Retina (tissue), 1 donor: ENCODE results near the gene LCP1.

Experiments used
- DNase-seq: peaks from one replicate; pipeline ENCODE4 v3.0.0-alpha.2; 2016

The LCP1 gene

GRCh38 chr13:46126056-46126455, 55.9 kb downstream of the LCP1 start:
- DNase-seq: no peak

GRCh38 chr13:46124967-46125933, 56.7 kb downstream of the LCP1 start:
- DNase-seq: no peak

- DNase-seq: no peak
These were observed 57.4 kb downstream of the LCP1 start for GRCh38 chr13:46124531-46124966.

GRCh38 chr13:46122304-46122703, 59.7 kb downstream of the LCP1 start:
- DNase-seq: no peak

GRCh38 chr13:46121597-46122163, 60.3 kb downstream of the LCP1 start:
- no peak for DNase-seq

GRCh38 chr13:46121033-46121432, 60.9 kb downstream of the LCP1 start:
- DNase-seq: no peak

- DNase-seq: no peak
These were observed 61.9 kb downstream of the LCP1 start for GRCh38 chr13:46119883-46120614.

GRCh38 chr13:46116653-46117502, 65.1 kb downstream of the LCP1 start:
- DNase-seq: no peak

GRCh38 chr13:46114613-46115012, 67.4 kb downstream of the LCP1 start:
- DNase-seq: no peak

- no peak for DNase-seq
These were observed 68.4 kb downstream of the LCP1 start for GRCh38 chr13:46113596-46113995.

- DNase-seq: no peak
These were observed 70.8 kb downstream of the LCP1 start for GRCh38 chr13:46111151-46111550.

GRCh38 chr13:46109451-46109850, 72.5 kb downstream of the LCP1 start:
- DNase-seq: no peak

- DNase-seq: no peak
These were observed 75.1 kb downstream of the LCP1 start for GRCh38 chr13:46106839-46107371.

- DNase-seq: no peak
These were observed 77.1 kb downstream of the LCP1 start, which contains the start of gene CPB2 for GRCh38 chr13:46104868-46105267. TSS of gene CPB2 (minus strand) at chr13:46105033. CDS start at chr13:46105009, 24 bp downstream.

GRCh38 chr13:46103037-46103436, 78.9 kb downstream of the LCP1 start:
- DNase-seq: no peak

GRCh38 chr13:46102255-46102605, 79.7 kb downstream of the LCP1 start:
- no peak for DNase-seq

GRCh38 chr13:46101484-46102254, 80.3 kb downstream of the LCP1 start:
- no peak for DNase-seq

- no peak for DNase-seq
These were observed 81.0 kb downstream of the LCP1 start for GRCh38 chr13:46101002-46101401.

GRCh38 chr13:46100191-46100815, 81.7 kb downstream of the LCP1 start:
- DNase-seq: no peak

- no peak for DNase-seq
These were observed 84.3 kb downstream of the LCP1 start for GRCh38 chr13:46097663-46098062.

GRCh38 chr13:46097015-46097414, 85.0 kb downstream of the LCP1 start:
- no peak for DNase-seq
